CD4-positive, CD25-positive, alpha-beta regulatory T cell (primary cell): ENCODE results near the gene QSOX1. TPM values are rescaled to one million over a fixed set of nuclear protein-coding genes. Genes with fewer than 3 reads are reported as not detected.

Experiments used
- ATAC-seq, 2 donors: fragments of 150-1000 bp; cut with Tn5 transposase; one replicate each; pipeline ENCODE4 v1.10.0; 2021; ENCODE audit warnings: low read depth in 2 of 2, moderate number of reproducible peaks in 2 of 2, moderate library complexity in 1 of 2
- DNase-seq, 3 donors: peaks; one replicate each; pipeline versions ENCODE4 v3.0.0 to v3.0.0-alpha.2; 2012 to 2022; ENCODE audit warnings: mixed read lengths in 1 of 3
- H3K27ac ChIP-seq: one replicate; pipeline ENCODE4 v1.7.0; 2013; ENCODE audit warnings: mild to moderate bottlenecking, low read length; ENCODE audit not compliant: insufficient read depth, poor library complexity, severe bottlenecking
- H3K27me3 ChIP-seq: one replicate; pipeline ENCODE4 v1.7.0; 2013; ENCODE audit warnings: low read length; ENCODE audit not compliant: control insufficient read depth, insufficient read depth
- H3K36me3 ChIP-seq: one replicate; pipeline ENCODE4 v1.7.0; 2013; ENCODE audit warnings: mild to moderate bottlenecking, low read length, moderate library complexity; ENCODE audit not compliant: control insufficient read depth, insufficient read depth
- H3K4me1 ChIP-seq: 2 replicates; pipeline ENCODE4 v1.7.0; 2013; ENCODE audit warnings: mild to moderate bottlenecking, low read length; ENCODE audit not compliant: insufficient read depth, control insufficient read depth, poor library complexity, severe bottlenecking
- H3K4me3 ChIP-seq: one replicate; pipeline ENCODE4 v1.7.0; 2013; ENCODE audit warnings: low read depth, mild to moderate bottlenecking, low read length, moderate library complexity
- H3K9me3 ChIP-seq, 2 experiments: 1 replicate in 1 of 2; 2 replicates in 1 of 2; pipeline ENCODE4 v1.7.0; 2013; ENCODE audit warnings: low read length in 2 of 2, mild to moderate bottlenecking in 1 of 2, moderate library complexity in 1 of 2; ENCODE audit not compliant: control insufficient read depth in 2 of 2
- H3K27ac Mint-ChIP-seq, 3 donors: one replicate each; pipeline ENCODE4 v1.8.0; 2020 to 2022; ENCODE audit warnings: mild to moderate bottlenecking in 3 of 3, mixed read lengths in 3 of 3, moderate library complexity in 2 of 3
- H3K27me3 Mint-ChIP-seq: one replicate; pipeline ENCODE4 v1.8.0; 2022; ENCODE audit warnings: mild to moderate bottlenecking, mixed read lengths
- H3K36me3 Mint-ChIP-seq: one replicate; pipeline ENCODE4 v1.8.0; 2020; ENCODE audit warnings: mixed read lengths
- H3K4me1 Mint-ChIP-seq, 4 donors: one replicate each; pipeline ENCODE4 v1.8.0; 2020 to 2022; ENCODE audit warnings: mixed read lengths in 4 of 4, mild to moderate bottlenecking in 1 of 4
- H3K4me3 Mint-ChIP-seq, 4 donors: one replicate each; pipeline ENCODE4 v1.8.0; 2020 to 2022; ENCODE audit warnings: mild to moderate bottlenecking in 4 of 4, mixed read lengths in 4 of 4, moderate library complexity in 3 of 4
- H3K9me3 Mint-ChIP-seq, 7 donors: one replicate each; pipeline ENCODE4 v1.8.0; 2020 to 2022; ENCODE audit warnings: mixed read lengths in 7 of 7, mild to moderate bottlenecking in 3 of 7, moderate library complexity in 2 of 7
- polyA plus RNA-seq, 4 donors: library from polyadenylated mRNA; unstranded; fragments of 300-500 nt; fragmentation: Illumina TruSeq; gene quantifications; one replicate each; pipeline ENCODE4 v1.2.3, GENCODE V29; 2021
- total RNA-seq: library from RNA; stranded (reverse); gene quantifications from one replicate; pipeline ENCODE4 v1.2.3, GENCODE V29; 2022

QSOX1 gene
- total and polyA plus RNA-seq, 5 donors from 2014 or later = 8.4 to 19.9 (median 10.7) TPM

GRCh38 chr1:180194546-180195207, 40.0 kb downstream of the QSOX1 start:
- Histone ChIP-seq H3K9me3 (no peaks in the 10 kb centered on the region), H3K27ac (no peak overlapping the region), H3K27me3 (no peaks in the 10 kb centered on the region), H3K4me1 (no peaks in the 10 kb centered on the region), H3K36me3 (peaks cover 27% of the 10 kb centered on the region), H3K4me3 (no peak overlapping the region)
- no peak overlapping the region for H3K27ac Mint-ChIP-seq
- no peak for ATAC-seq
- no peaks in the 10 kb centered on the region for H3K9me3 Mint-ChIP-seq
- peaks cover 0 to 2% (median 0%) of the 10 kb centered on the region in 4 donors for H3K4me1 Mint-ChIP-seq
- no peak for DNase-seq
- H3K36me3 Mint-ChIP-seq = peaks cover 32% of the 10 kb centered on the region
- H3K27me3 Mint-ChIP-seq = no peaks in the 10 kb centered on the region
- H3K4me3 Mint-ChIP-seq = no peak overlapping the region

- peaks cover 20% of the 10 kb centered on the region for H3K36me3 ChIP-seq
- H3K9me3 ChIP-seq = no peaks in the 10 kb centered on the region
- Mint-ChIP-seq H3K27me3 (no peaks in the 10 kb centered on the region), H3K36me3 (peaks cover 31% of the 10 kb centered on the region), H3K4me3 (no peak overlapping the region), H3K27ac (no peak overlapping the region), H3K4me1 (peaks cover 0 to 2% (median 0%) of the 10 kb centered on the region in 4 donors), H3K9me3 (no peaks in the 10 kb centered on the region)
- DNase-seq = no peak
- H3K4me1 ChIP-seq = no peaks in the 10 kb centered on the region
- no peaks in the 10 kb centered on the region for H3K27me3 ChIP-seq
- ATAC-seq = no peak
- no peak overlapping the region for H3K4me3 ChIP-seq
- no peak overlapping the region for H3K27ac ChIP-seq
Observed at GRCh38 chr1:180195401-180195800, 40.7 kb downstream of the QSOX1 start.

GRCh38 chr1:180195916-180196315, 41.2 kb downstream of the QSOX1 start:
- peaks cover 0 to 2% (median 0%) of the 10 kb centered on the region in 4 donors for H3K4me1 Mint-ChIP-seq
- H3K27me3 ChIP-seq = no peaks in the 10 kb centered on the region
- H3K27ac Mint-ChIP-seq = no peak overlapping the region
- H3K4me1 ChIP-seq = no peaks in the 10 kb centered on the region
- H3K36me3 ChIP-seq = peaks cover 19% of the 10 kb centered on the region
- ATAC-seq (no peak), DNase-seq (no peak)
- no peak overlapping the region for H3K4me3 Mint-ChIP-seq
- H3K9me3 Mint-ChIP-seq = no peaks in the 10 kb centered on the region
- no peak overlapping the region for H3K27ac ChIP-seq
- H3K27me3 Mint-ChIP-seq = no peaks in the 10 kb centered on the region
- H3K36me3 Mint-ChIP-seq = peaks cover 28% of the 10 kb centered on the region
- no peaks in the 10 kb centered on the region for H3K9me3 ChIP-seq
- H3K4me3 ChIP-seq = no peak overlapping the region

- H3K36me3 Mint-ChIP-seq = peaks cover 23% of the 10 kb centered on the region
- no peak for ATAC-seq
Observed at GRCh38 chr1:180196436-180197003, 41.9 kb downstream of the QSOX1 start.

GRCh38 chr1:180197231-180197630, 42.6 kb downstream of the QSOX1 start:
- DNase-seq (no peak), ATAC-seq (no peak)
- Histone ChIP-seq H3K36me3 (peaks cover 13% of the 10 kb centered on the region), H3K4me1 (no peaks in the 10 kb centered on the region), H3K27me3 (no peaks in the 10 kb centered on the region), H3K9me3 (no peaks in the 10 kb centered on the region), H3K27ac (no peak overlapping the region), H3K4me3 (no peak overlapping the region)
- H3K36me3 Mint-ChIP-seq = peaks cover 17% of the 10 kb centered on the region
- H3K9me3 Mint-ChIP-seq = no peaks in the 10 kb centered on the region
- no peaks in the 10 kb centered on the region for H3K27me3 Mint-ChIP-seq
- H3K4me1 Mint-ChIP-seq = no peaks in the 10 kb centered on the region
- H3K27ac Mint-ChIP-seq = no peak overlapping the region
- no peak overlapping the region for H3K4me3 Mint-ChIP-seq

More at GRCh38 chr1:180196436-180197003, 41.9 kb downstream of the QSOX1 start:
- H3K27me3 Mint-ChIP-seq = no peaks in the 10 kb centered on the region
- no peaks in the 10 kb centered on the region for H3K4me1 Mint-ChIP-seq
- no peak overlapping the region for H3K4me3 ChIP-seq
- H3K9me3 Mint-ChIP-seq = no peaks in the 10 kb centered on the region
- no peaks in the 10 kb centered on the region for H3K4me1 ChIP-seq
- no peak overlapping the region for H3K27ac ChIP-seq
- no peaks in the 10 kb centered on the region for H3K27me3 ChIP-seq
- H3K4me3 Mint-ChIP-seq = no peak overlapping the region
- no peak for DNase-seq
- H3K27ac Mint-ChIP-seq = peak overlapping the region in 1 of 3 donors; percentile 56
- H3K36me3 ChIP-seq = peaks cover 14% of the 10 kb centered on the region
- no peaks in the 10 kb centered on the region for H3K9me3 ChIP-seq

GRCh38 chr1:180198196-180198595, 43.5 kb downstream of the QSOX1 start:
- Mint-ChIP-seq H3K4me1 (no peaks in the 10 kb centered on the region), H3K27me3 (no peaks in the 10 kb centered on the region), H3K9me3 (no peaks in the 10 kb centered on the region), H3K4me3 (no peak overlapping the region), H3K27ac (no peak overlapping the region), H3K36me3 (peaks cover 7% of the 10 kb centered on the region)
- Histone ChIP-seq H3K4me3 (no peak overlapping the region), H3K9me3 (no peaks in the 10 kb centered on the region), H3K27me3 (no peaks in the 10 kb centered on the region), H3K4me1 (no peaks in the 10 kb centered on the region), H3K36me3 (peaks cover 13% of the 10 kb centered on the region), H3K27ac (no peak overlapping the region)
- ATAC-seq = no peak
- no peak for DNase-seq

- Mint-ChIP-seq H3K4me3 (no peak overlapping the region), H3K27ac (no peak overlapping the region), H3K36me3 (peaks cover 7% of the 10 kb centered on the region), H3K27me3 (no peaks in the 10 kb centered on the region), H3K9me3 (no peaks in the 10 kb centered on the region), H3K4me1 (no peaks in the 10 kb centered on the region)
- no peak overlapping the region for H3K27ac ChIP-seq
- no peaks in the 10 kb centered on the region for H3K27me3 ChIP-seq
- peaks cover 13% of the 10 kb centered on the region for H3K36me3 ChIP-seq
- no peaks in the 10 kb centered on the region for H3K4me1 ChIP-seq
- no peaks in the 10 kb centered on the region for H3K9me3 ChIP-seq
- DNase-seq (no peak), ATAC-seq (no peak)
- no peak overlapping the region for H3K4me3 ChIP-seq
Observed at GRCh38 chr1:180198611-180199010, 43.9 kb downstream of the QSOX1 start.

GRCh38 chr1:180199018-180199417, 44.3 kb downstream of the QSOX1 start:
- ATAC-seq (no peak), DNase-seq (no peak)
- no peak overlapping the region for H3K27ac ChIP-seq
- H3K4me1 Mint-ChIP-seq = no peaks in the 10 kb centered on the region
- no peak overlapping the region for H3K27ac Mint-ChIP-seq
- peaks cover 13% of the 10 kb centered on the region for H3K36me3 ChIP-seq
- H3K9me3 Mint-ChIP-seq = no peaks in the 10 kb centered on the region
- no peaks in the 10 kb centered on the region for H3K4me1 ChIP-seq
- H3K27me3 Mint-ChIP-seq = no peaks in the 10 kb centered on the region
- H3K9me3 ChIP-seq = no peaks in the 10 kb centered on the region
- peaks cover 7% of the 10 kb centered on the region for H3K36me3 Mint-ChIP-seq
- H3K27me3 ChIP-seq = no peaks in the 10 kb centered on the region
- H3K4me3 Mint-ChIP-seq = peak overlapping the region in 1 of 4 donors; percentile 34
- H3K4me3 ChIP-seq = no peak overlapping the region
